Sigmoid colon (tissue), 4 donors: ENCODE measurements around the gene PHLPP1.

Experiments used
- EP300 ChIP-seq, 4 donors: sonication (generic); formaldehyde crosslinking; IDR thresholded peaks; one replicate each; pipeline ENCODE4 v1.6.1; 2017; ENCODE audit warnings: antibody characterized with exemption in 4 of 4
- POLR2A ChIP-seq, 2 donors: fragments of 450-650 bp; IDR thresholded peaks; one replicate each; pipeline ENCODE4 v1.6.1; 2016; ENCODE audit warnings: antibody characterized with exemption in 2 of 2, mild to moderate bottlenecking in 2 of 2, moderate library complexity in 2 of 2
- POLR2AphosphoS5 ChIP-seq, 4 donors: sonication (generic); formaldehyde crosslinking; IDR thresholded peaks; one replicate each; pipeline ENCODE4 v1.6.1; 2017; ENCODE audit warnings: antibody characterized with exemption in 4 of 4
- TF ChIP-seq, protein P1 (sequence below), 4 experiments: fragments of 450-650 bp in 3 of 4; fragments of 200-600 bp in 1 of 4; IDR thresholded peaks; one replicate each; pipeline ENCODE4 v1.5.1; 2016 to 2019; ENCODE audit warnings: antibody characterized with exemption in 4 of 4, mild to moderate bottlenecking in 3 of 4, moderate library complexity in 2 of 4

- TF ChIP-seq, protein P1, sequence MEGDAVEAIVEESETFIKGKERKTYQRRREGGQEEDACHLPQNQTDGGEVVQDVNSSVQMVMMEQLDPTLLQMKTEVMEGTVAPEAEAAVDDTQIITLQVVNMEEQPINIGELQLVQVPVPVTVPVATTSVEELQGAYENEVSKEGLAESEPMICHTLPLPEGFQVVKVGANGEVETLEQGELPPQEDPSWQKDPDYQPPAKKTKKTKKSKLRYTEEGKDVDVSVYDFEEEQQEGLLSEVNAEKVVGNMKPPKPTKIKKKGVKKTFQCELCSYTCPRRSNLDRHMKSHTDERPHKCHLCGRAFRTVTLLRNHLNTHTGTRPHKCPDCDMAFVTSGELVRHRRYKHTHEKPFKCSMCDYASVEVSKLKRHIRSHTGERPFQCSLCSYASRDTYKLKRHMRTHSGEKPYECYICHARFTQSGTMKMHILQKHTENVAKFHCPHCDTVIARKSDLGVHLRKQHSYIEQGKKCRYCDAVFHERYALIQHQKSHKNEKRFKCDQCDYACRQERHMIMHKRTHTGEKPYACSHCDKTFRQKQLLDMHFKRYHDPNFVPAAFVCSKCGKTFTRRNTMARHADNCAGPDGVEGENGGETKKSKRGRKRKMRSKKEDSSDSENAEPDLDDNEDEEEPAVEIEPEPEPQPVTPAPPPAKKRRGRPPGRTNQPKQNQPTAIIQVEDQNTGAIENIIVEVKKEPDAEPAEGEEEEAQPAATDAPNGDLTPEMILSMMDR (IDR thresholded peaks at IDR 0.05): no peak
- TF ChIP-seq POLR2A (IDR thresholded peaks at IDR 0.05): no peak
- no peak for TF ChIP-seq POLR2AphosphoS5 (IDR thresholded peaks at IDR 0.05)
- no peak for TF ChIP-seq EP300 (IDR thresholded peaks at IDR 0.05)
Measured at GRCh38 chr18:62904396-62905285, 189.3 kb downstream of the PHLPP1 start.
